Caco-2 (cell line): Measurements from ENCODE around the gene RBM5. TPM values are rescaled to one million over a fixed set of nuclear protein-coding genes. Genes with fewer than 3 reads are reported as not detected.

Experiments
- BruUV-seq: library from RNA; stranded (reverse); fragments of 400-500 nt; replicated peaks from 2 replicates; lab custom pipeline; 2021; lab: Mats Ljungman, UMichigan
- CTCF ChIA-PET: fragments of 300-600 bp; sonication (Branson Sonifier 250); formaldehyde crosslinking; loops from one replicate; lab custom pipeline; 2022; ENCODE audit warnings: antibody characterized with exemption; lab: Charles Lee
- POLR2A ChIA-PET: fragments of 300-600 bp; sonication (Branson Sonifier 250); formaldehyde crosslinking; loops from one replicate; lab custom pipeline; 2022; ENCODE audit warnings: antibody characterized with exemption; lab: Charles Lee
- DNase-seq, 2 experiments: peaks; one replicate each; pipeline versions ENCODE4 v3.0.0 to v3.0.0-alpha.2; 2020 to 2022
- H3K27me3 ChIP-seq: replicated peaks from 2 replicates; pipeline ENCODE4 v1.6.0; 2011; ENCODE audit warnings: low read length; ENCODE audit not compliant: control insufficient read depth, insufficient read depth
- H3K36me3 ChIP-seq: 2 replicates; pipeline ENCODE4 v1.5.1; 2011; ENCODE audit warnings: low read length; ENCODE audit not compliant: control insufficient read depth, insufficient read depth
- H3K4me1 ChIP-seq: fragments of 250-450 bp; sonication (Bioruptor Pico); 2 replicates; pipeline ENCODE4 v1.5.1; 2020; ENCODE audit warnings: mild to moderate bottlenecking
- H3K4me3 ChIP-seq: 2 replicates; pipeline ENCODE4 v1.5.1; 2011; ENCODE audit warnings: low read depth, mild to moderate bottlenecking, control low read depth, low read length
- H3K9me3 ChIP-seq: fragments of 250-450 bp; sonication (Bioruptor Pico); 2 replicates; pipeline ENCODE4 v1.5.1; 2020; ENCODE audit warnings: mild to moderate bottlenecking, moderate library complexity
- H3K27ac Mint-ChIP-seq: one replicate; pipeline ENCODE4 v1.8.0; 2022; ENCODE audit warnings: mixed read lengths; ENCODE audit not compliant: unreplicated experiment
- H3K27me3 Mint-ChIP-seq: one replicate; pipeline ENCODE4 v1.8.0; 2022; ENCODE audit warnings: mixed read lengths; ENCODE audit not compliant: insufficient read depth, unreplicated experiment
- H3K36me3 Mint-ChIP-seq: one replicate; pipeline ENCODE4 v1.8.0; 2022; ENCODE audit warnings: mild to moderate bottlenecking, mixed read lengths; ENCODE audit not compliant: insufficient read depth, unreplicated experiment
- H3K4me1 Mint-ChIP-seq: one replicate; pipeline ENCODE4 v1.8.0; 2022; ENCODE audit warnings: low read depth, mixed read lengths; ENCODE audit not compliant: unreplicated experiment
- H3K4me3 Mint-ChIP-seq: one replicate; pipeline ENCODE4 v1.8.0; 2022; ENCODE audit warnings: mild to moderate bottlenecking, moderate library complexity, mixed read lengths; ENCODE audit not compliant: unreplicated experiment
- H3K9me3 Mint-ChIP-seq: one replicate; pipeline ENCODE4 v1.8.0; 2022; ENCODE audit warnings: mixed read lengths; ENCODE audit not compliant: unreplicated experiment
- CTCF ChIP-seq, 2 experiments: fragments of 200-600 bp in 1 of 2; IDR thresholded peaks; 1 replicate in 1 of 2; 2 replicates in 1 of 2; pipeline versions ENCODE4 v1.5.1 to v1.8.0; 2011 to 2022; ENCODE audit warnings: antibody characterized with exemption in 1 of 2, control low read depth in 1 of 2, inconsistent platforms in 1 of 2, low read depth in 1 of 2, low read length in 1 of 2, mild to moderate bottlenecking in 1 of 2, moderate library complexity in 1 of 2; ENCODE audit not compliant: insufficient read depth in 1 of 2, severe bottlenecking in 1 of 2, unreplicated experiment in 1 of 2
- intact Hi-C: fragments of 100-400 bp; cut with micrococcal nuclease; formaldehyde crosslinking; loops from one replicate; pipeline ENCODE4 v1.10.0; 2022; ENCODE audit not compliant: unreplicated experiment
- total RNA-seq: library from RNA; stranded (reverse); gene quantifications from 2 replicates; pipeline ENCODE4 v1.2.3, GENCODE V29; 2022

Gene RBM5
- total RNA-seq, 1 experiment from 2014 or later: 145 TPM

GRCh38 chr3:50137531-50137930 is 48.8 kb downstream of the RBM5 start:
- H3K9me3 ChIP-seq: no peaks in the 10 kb centered on the region
- TF ChIP-seq CTCF (IDR thresholded peaks at IDR 0.05; ENCODE audit: insufficient read depth in 1 of 2, low read depth in 1 of 2, low read length in 1 of 2, severe bottlenecking in 1 of 2, unreplicated experiment in 1 of 2): no peak
- no peaks in the 10 kb centered on the region for H3K9me3 Mint-ChIP-seq
- no peaks in the 10 kb centered on the region for H3K27me3 ChIP-seq
- H3K27me3 Mint-ChIP-seq: no peaks in the 10 kb centered on the region
- H3K36me3 ChIP-seq: no peaks in the 10 kb centered on the region
- no peak overlapping the region for H3K4me3 ChIP-seq
- DNase-seq: no peak
- peaks cover 6% of the 10 kb centered on the region for H3K36me3 Mint-ChIP-seq
- H3K27ac Mint-ChIP-seq: no peak overlapping the region
- BruUV-seq: no TSS peak
- ChIA-PET CTCF (no interaction called here), POLR2A (no interaction called here)
- no peak overlapping the region for H3K4me3 Mint-ChIP-seq
- 0 out of 2 replicates have a peak, but pooled peaks cover 5% of the 10 kb centered on the region for H3K4me1 ChIP-seq
- intact Hi-C loops: no loop called here
- H3K4me1 Mint-ChIP-seq: no peaks in the 10 kb centered on the region

GRCh38 chr3:50138266-50139200 is 49.8 kb downstream of the RBM5 start:
- CTCF ChIA-PET: no interaction called here
- DNase-seq: no peak
- Mint-ChIP-seq H3K27ac (no peak overlapping the region), H3K9me3 (no peaks in the 10 kb centered on the region), H3K4me1 (no peaks in the 10 kb centered on the region), H3K4me3 (no peak overlapping the region), H3K36me3 (no peaks in the 10 kb centered on the region), H3K27me3 (no peaks in the 10 kb centered on the region)
- intact Hi-C loops: no loop called here
- Histone ChIP-seq H3K9me3 (no peaks in the 10 kb centered on the region), H3K4me3 (no peak overlapping the region), H3K27me3 (no peaks in the 10 kb centered on the region), H3K4me1 (no peaks in the 10 kb centered on the region), H3K36me3 (no peaks in the 10 kb centered on the region)
- POLR2A ChIA-PET: interaction anchor here (1.2 kb wide), 1 partner anchor 18 kb away, joined by 3 read pairs; no protein-coding TSS in a partner anchor
- no peak for TF ChIP-seq CTCF (IDR thresholded peaks at IDR 0.05; ENCODE audit: insufficient read depth in 1 of 2, low read depth in 1 of 2, low read length in 1 of 2, severe bottlenecking in 1 of 2, unreplicated experiment in 1 of 2)
- BruUV-seq: no TSS peak

GRCh38 chr3:50139308-50139707 is 50.6 kb downstream of the RBM5 start:
- POLR2A ChIA-PET: interaction anchor here (1.2 kb wide), 1 partner anchor 17 kb away, joined by 3 read pairs; no protein-coding TSS in a partner anchor
- Mint-ChIP-seq H3K9me3 (no peaks in the 10 kb centered on the region), H3K36me3 (no peaks in the 10 kb centered on the region), H3K4me1 (no peaks in the 10 kb centered on the region), H3K27ac (no peak overlapping the region), H3K27me3 (no peaks in the 10 kb centered on the region), H3K4me3 (no peak overlapping the region)
- CTCF ChIA-PET: no interaction called here
- Histone ChIP-seq H3K27me3 (no peaks in the 10 kb centered on the region), H3K9me3 (no peaks in the 10 kb centered on the region), H3K36me3 (no peaks in the 10 kb centered on the region), H3K4me3 (no peak overlapping the region), H3K4me1 (no peaks in the 10 kb centered on the region)
- intact Hi-C loops: no loop called here
- no peak for TF ChIP-seq CTCF (IDR thresholded peaks at IDR 0.05; ENCODE audit: insufficient read depth in 1 of 2, low read depth in 1 of 2, low read length in 1 of 2, severe bottlenecking in 1 of 2, unreplicated experiment in 1 of 2)
- BruUV-seq: no TSS peak
- DNase-seq: no peak
